Measurements from ENCODE around the gene FOXL1. TPM values are rescaled to one million over a fixed set of nuclear protein-coding genes. Genes with fewer than 3 reads are reported as not detected.
A peak's percentile ranks its signal among the peaks of the same experiment; 100 is the strongest.

Gene FOXL1
- total RNA-seq, 1 experiment from 2014 or later: 7.5 TPM

DNA sequence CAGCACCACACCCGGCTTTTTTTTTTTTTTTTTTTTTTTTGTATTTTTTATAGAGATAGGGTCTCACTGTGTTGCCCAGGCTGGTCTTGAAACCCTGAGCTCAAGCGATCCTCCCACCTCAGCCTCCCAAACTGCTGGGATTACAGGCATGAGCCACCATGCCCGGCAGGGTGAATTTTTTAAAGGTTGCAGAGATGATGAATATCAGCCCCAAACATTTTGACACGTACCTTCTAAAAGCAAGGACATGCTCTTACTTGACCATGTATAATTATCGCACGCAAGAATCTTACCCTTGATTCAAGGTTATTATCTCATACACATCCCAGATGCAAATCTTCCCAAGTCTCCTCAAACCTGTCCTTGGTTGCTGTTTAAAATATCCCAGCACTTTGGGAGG, 16.0 kb upstream of the FOXL1 start:
- intact Hi-C loops (cut with micrococcal nuclease): loop anchor here (5.0 kb wide), 4 partner anchors 200 to 1075 kb away; no protein-coding TSS in a partner anchor
- no peak for ATAC-seq
- BruUV-seq (replicated peaks): no TSS peak

DNA sequence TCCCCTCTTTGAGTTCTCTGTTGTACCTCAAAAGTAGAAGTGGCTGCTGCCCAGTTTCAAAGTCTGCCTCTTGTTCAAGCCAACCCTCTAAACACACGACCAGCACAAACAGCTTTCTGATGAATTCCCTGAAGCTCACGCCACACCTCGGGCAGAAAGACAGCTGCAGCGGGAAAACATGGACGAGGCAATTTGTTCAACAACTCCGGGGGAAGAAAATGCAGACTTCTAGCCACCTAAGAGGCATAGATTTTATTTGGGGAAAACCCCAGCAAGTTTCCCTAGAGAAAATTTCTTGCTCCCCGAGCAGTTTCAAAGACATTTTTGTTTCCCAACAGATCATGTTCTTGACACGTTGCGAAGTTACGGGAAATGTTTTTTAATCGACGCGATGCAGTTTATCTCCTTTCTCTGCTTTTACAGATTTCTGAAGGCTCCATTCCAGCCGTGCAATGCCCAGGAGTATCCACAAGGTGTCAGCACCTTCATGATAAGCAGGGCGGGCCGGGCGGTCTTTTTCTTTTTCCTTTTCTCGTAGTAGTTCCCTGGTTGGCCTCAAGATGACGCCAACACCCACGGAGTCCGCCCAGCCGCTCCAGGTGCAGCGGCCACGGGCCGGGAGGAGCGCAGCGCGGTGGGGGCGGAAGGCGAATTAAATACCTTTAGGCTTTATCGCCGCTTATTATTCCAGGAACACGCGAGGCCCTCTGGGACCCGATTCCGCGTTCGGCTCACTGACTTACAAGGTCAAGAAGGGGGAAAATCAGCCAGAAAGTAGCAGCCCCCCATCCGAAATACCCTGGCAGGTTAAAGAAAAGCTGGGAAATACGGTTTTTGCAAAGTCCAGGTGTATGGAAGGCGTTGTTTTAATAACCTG, 14.6 kb upstream of the FOXL1 start:
- Histone ChIP-seq H3K9me2 (ENCODE audit: insufficient read depth) (no peaks in the 10 kb centered on the region), H3K4me2 (ENCODE audit: low read length) (peak overlapping the region; percentile 71), H3K36me3 (ENCODE audit: control insufficient read depth in 1 of 2, insufficient read depth in 2 of 2, low read length in 2 of 2) (no peaks in the 10 kb centered on the region), H3K9ac (ENCODE audit: low read length) (peak overlapping the region; percentile 27), H3K4me1 (ENCODE audit: control insufficient read depth in 1 of 2, insufficient read depth in 2 of 2, low read length in 2 of 2) (peaks cover 9 to 14% of the 10 kb centered on the region in 2 experiments), H3K27me3 (ENCODE audit: insufficient read depth, low read length) (no peaks in the 10 kb centered on the region), H3K9me3 (ENCODE audit: control insufficient read depth in 1 of 2, insufficient read depth in 1 of 2, low read depth in 1 of 2, low read length in 2 of 2) (no peaks in the 10 kb centered on the region), H4K20me1 (ENCODE audit: insufficient read depth) (no peaks in the 10 kb centered on the region), H3K27ac (ENCODE audit: low read depth, low read length) (no peak overlapping the region), H3K4me3 (replicated peaks in 1 of 2; ENCODE audit: low read depth in 1 of 2, low read length in 2 of 2) (peak overlapping the region; percentile 40 to 43), H2AFZ (ENCODE audit: low read depth, low read length, poor library complexity, severe bottlenecking) (peak overlapping the region; percentile 91), H3K79me2 (ENCODE audit: insufficient read depth, low read length) (no peaks in the 10 kb centered on the region)
- TF ChIP-seq JUND (IDR thresholded peaks at IDR 0.05) (no peak), POLR2AphosphoS5 (IDR thresholded peaks at IDR 0.05; ENCODE audit: low read depth, low read length) (0 out of 2 replicates have a peak, but pooled peaks have one; percentile 20), YY1 (IDR thresholded peaks at IDR 0.05; ENCODE audit: extremely low read depth, insufficient replicate concordance, low read depth, low read length) (peak; percentile 64), CTCF (IDR thresholded peaks at IDR 0.05 in 2 of 3, conservative IDR thresholded peaks at IDR 0.05 in 1 of 3; ENCODE audit: borderline replicate concordance in 1 of 3, insufficient read depth in 1 of 3, low read depth in 2 of 3, low read length in 2 of 3) (peak; percentile 100), TCF7L2 (IDR thresholded peaks at IDR 0.05; ENCODE audit: borderline replicate concordance, extremely low read depth, insufficient read depth, insufficient read length) (peak; percentile 56), RAD21 (IDR thresholded peaks at IDR 0.05; ENCODE audit: low read depth) (peak; percentile 100)
- TF ChIP-seq, protein P1, sequence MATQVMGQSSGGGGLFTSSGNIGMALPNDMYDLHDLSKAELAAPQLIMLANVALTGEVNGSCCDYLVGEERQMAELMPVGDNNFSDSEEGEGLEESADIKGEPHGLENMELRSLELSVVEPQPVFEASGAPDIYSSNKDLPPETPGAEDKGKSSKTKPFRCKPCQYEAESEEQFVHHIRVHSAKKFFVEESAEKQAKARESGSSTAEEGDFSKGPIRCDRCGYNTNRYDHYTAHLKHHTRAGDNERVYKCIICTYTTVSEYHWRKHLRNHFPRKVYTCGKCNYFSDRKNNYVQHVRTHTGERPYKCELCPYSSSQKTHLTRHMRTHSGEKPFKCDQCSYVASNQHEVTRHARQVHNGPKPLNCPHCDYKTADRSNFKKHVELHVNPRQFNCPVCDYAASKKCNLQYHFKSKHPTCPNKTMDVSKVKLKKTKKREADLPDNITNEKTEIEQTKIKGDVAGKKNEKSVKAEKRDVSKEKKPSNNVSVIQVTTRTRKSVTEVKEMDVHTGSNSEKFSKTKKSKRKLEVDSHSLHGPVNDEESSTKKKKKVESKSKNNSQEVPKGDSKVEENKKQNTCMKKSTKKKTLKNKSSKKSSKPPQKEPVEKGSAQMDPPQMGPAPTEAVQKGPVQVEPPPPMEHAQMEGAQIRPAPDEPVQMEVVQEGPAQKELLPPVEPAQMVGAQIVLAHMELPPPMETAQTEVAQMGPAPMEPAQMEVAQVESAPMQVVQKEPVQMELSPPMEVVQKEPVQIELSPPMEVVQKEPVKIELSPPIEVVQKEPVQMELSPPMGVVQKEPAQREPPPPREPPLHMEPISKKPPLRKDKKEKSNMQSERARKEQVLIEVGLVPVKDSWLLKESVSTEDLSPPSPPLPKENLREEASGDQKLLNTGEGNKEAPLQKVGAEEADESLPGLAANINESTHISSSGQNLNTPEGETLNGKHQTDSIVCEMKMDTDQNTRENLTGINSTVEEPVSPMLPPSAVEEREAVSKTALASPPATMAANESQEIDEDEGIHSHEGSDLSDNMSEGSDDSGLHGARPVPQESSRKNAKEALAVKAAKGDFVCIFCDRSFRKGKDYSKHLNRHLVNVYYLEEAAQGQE (IDR thresholded peaks at IDR 0.05; ENCODE audit: low read depth): no peak
- intact Hi-C loops (cut with micrococcal nuclease): loop anchor here (1.0 to 5.0 kb wide), 12 partner anchors 199 to 1074 kb away; no protein-coding TSS in a partner anchor
- DNase-seq (ENCODE audit: low read depth, low spot score) (peak; percentile 92), ATAC-seq (peak; percentile 92)
- ChIA-PET RAD21 (ENCODE audit: low non-redundant PET in 1 of 2, low total read pairs in 2 of 2, uncharacterized antibody in 2 of 2, unreplicated experiment in 2 of 2) (interaction anchor here (0.8 to 1.6 kb wide), 9 partner anchors 12 to 514 kb away, joined by 3 to 21 read pairs (median 6); no protein-coding TSS in a partner anchor), POLR2A (interaction anchor here (1.2 kb wide), 1 partner anchor 13 kb away, joined by 3 read pairs; no protein-coding TSS in a partner anchor), CTCF (interaction anchor here (0.6 to 4.3 kb wide), 21 partner anchors 12 to 1206 kb away, joined by 3 to 89 read pairs (median 8); no protein-coding TSS in a partner anchor)
- no TSS peak for BruUV-seq (replicated peaks)

More for the DNA sequence above, 16.0 kb upstream of the FOXL1 start:
- CTCF ChIA-PET: interaction anchor here (1.0 to 4.3 kb wide), 5 partner anchors 311 to 714 kb away, joined by 3 to 89 read pairs (median 12); no protein-coding TSS in a partner anchor
- Histone ChIP-seq H3K79me2 (ENCODE audit: insufficient read depth, low read length) (no peaks in the 10 kb centered on the region), H3K9me2 (ENCODE audit: insufficient read depth) (no peaks in the 10 kb centered on the region), H3K4me1 (ENCODE audit: control insufficient read depth in 1 of 2, insufficient read depth in 2 of 2, low read length in 2 of 2) (peaks cover 9 to 14% of the 10 kb centered on the region in 2 experiments), H3K27ac (ENCODE audit: low read depth, low read length) (no peak overlapping the region), H3K9ac (ENCODE audit: low read length) (no peak overlapping the region), H4K20me1 (ENCODE audit: insufficient read depth) (no peaks in the 10 kb centered on the region), H3K9me3 (ENCODE audit: control insufficient read depth in 1 of 2, insufficient read depth in 1 of 2, low read depth in 1 of 2, low read length in 2 of 2) (no peaks in the 10 kb centered on the region), H3K36me3 (ENCODE audit: control insufficient read depth in 1 of 2, insufficient read depth in 2 of 2, low read length in 2 of 2) (no peaks in the 10 kb centered on the region), H3K4me3 (replicated peaks in 1 of 2; ENCODE audit: low read depth in 1 of 2, low read length in 2 of 2) (no peak overlapping the region), H3K4me2 (ENCODE audit: low read length) (no peak overlapping the region), H3K27me3 (ENCODE audit: insufficient read depth, low read length) (peaks cover 4% of the 10 kb centered on the region; the same call in 1 of the 2 replicates), H2AFZ (ENCODE audit: low read depth, low read length, poor library complexity, severe bottlenecking) (no peak overlapping the region)
- POLR2A ChIA-PET: no interaction called here
- DNase-seq (ENCODE audit: low read depth, low spot score): no peak
- RAD21 ChIA-PET (ENCODE audit: low non-redundant PET in 1 of 2, low total read pairs in 2 of 2, uncharacterized antibody in 2 of 2, unreplicated experiment in 2 of 2): no interaction called here
- TF ChIP-seq, protein P2, sequence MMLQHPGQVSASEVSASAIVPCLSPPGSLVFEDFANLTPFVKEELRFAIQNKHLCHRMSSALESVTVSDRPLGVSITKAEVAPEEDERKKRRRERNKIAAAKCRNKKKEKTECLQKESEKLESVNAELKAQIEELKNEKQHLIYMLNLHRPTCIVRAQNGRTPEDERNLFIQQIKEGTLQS (IDR thresholded peaks at IDR 0.05): no peak

Measured in HCT116 (cell line).